HCT116 (cell line): Measurements from ENCODE around the gene NR2F6. TPM values are rescaled to one million over a fixed set of nuclear protein-coding genes. Genes with fewer than 3 reads are reported as not detected.

Experiments
- ATAC-seq: fragments of 200-7000 bp; cut with Tn5 transposase; 2 replicates; pipeline ENCODE4 v1.9.1; 2020; ENCODE audit warnings: mild to moderate bottlenecking, moderate library complexity
- BruUV-seq: library from RNA; stranded (reverse); fragments of 400-500 nt; replicated peaks from 2 replicates; lab custom pipeline; 2021; lab: Mats Ljungman, UMichigan
- CTCF ChIA-PET: fragments of 300-600 bp; sonication (Branson Sonifier 250); formaldehyde crosslinking; loops from one replicate; lab custom pipeline; 2021; ENCODE audit warnings: antibody characterized with exemption; lab: Charles Lee
- POLR2A ChIA-PET: fragments of 300-600, 350-600 bp; sonication (Branson Sonifier 250); formaldehyde crosslinking; loops from one replicate; lab custom pipeline; 2021; ENCODE audit warnings: antibody characterized with exemption; lab: Charles Lee
- RAD21 ChIA-PET, 2 experiments: fragments of 300-600 bp; sonication (Branson Sonifier 250); formaldehyde crosslinking; loops; one replicate each; lab custom pipeline; 2023; ENCODE audit warnings: low total read pairs in 2 of 2; ENCODE audit not compliant: uncharacterized antibody in 2 of 2, unreplicated experiment in 2 of 2, low non-redundant PET in 1 of 2; lab: Charles Lee
- DNase-seq: peaks from one replicate; pipeline ENCODE4 v3.0.0-alpha.2; 2010; ENCODE audit warnings: low read depth, low spot score
- H2AFZ ChIP-seq: fragments of 200-600 bp; shearing (Covaris generic), sonication (generic); 2 replicates; pipeline ENCODE4 v1.6.1; 2017; ENCODE audit warnings: low read depth, mixed run types, mixed read lengths, antibody characterized with exemption, low read length; ENCODE audit not compliant: poor library complexity, severe bottlenecking
- H3K27ac ChIP-seq: 2 replicates; pipeline ENCODE4 v1.5.1; 2012; ENCODE audit warnings: low read depth, low read length
- H3K27me3 ChIP-seq: fragments of 200-600 bp; sonication (generic); 2 replicates; pipeline ENCODE4 v1.6.1; 2016; ENCODE audit warnings: mixed run types, low read length, mixed read lengths; ENCODE audit not compliant: insufficient read depth
- H3K36me3 ChIP-seq, 2 experiments: fragments of 200-500 bp in 1 of 2; fragments of 200-600 bp in 1 of 2; sonication (Bioruptor generic) in 1 of 2; sonication (generic) in 1 of 2; 2 replicates each; pipeline versions ENCODE4 v1.5.1 to v1.6.1; 2014 to 2016; ENCODE audit warnings: low read length in 2 of 2, inconsistent platforms in 1 of 2, mixed read lengths in 1 of 2, mixed run types in 1 of 2; ENCODE audit not compliant: insufficient read depth in 2 of 2, control insufficient read depth in 1 of 2
- H3K4me1 ChIP-seq, 2 experiments: fragments of 200-600 bp in 1 of 2; sonication (generic) in 1 of 2; 2 replicates each; pipeline versions ENCODE4 v1.5.1 to v1.6.1; 2012 to 2017; ENCODE audit warnings: low read length in 2 of 2, inconsistent platforms in 1 of 2, mild to moderate bottlenecking in 1 of 2, mixed read lengths in 1 of 2, mixed run types in 1 of 2, moderate library complexity in 1 of 2; ENCODE audit not compliant: insufficient read depth in 2 of 2, control insufficient read depth in 1 of 2
- H3K4me2 ChIP-seq: fragments of 200-600 bp; sonication (generic); 2 replicates; pipeline ENCODE4 v1.6.1; 2017; ENCODE audit warnings: mixed run types, low read length, mixed read lengths
- H3K4me3 ChIP-seq, 2 experiments: fragments of 200-600 bp in 1 of 2; sonication (generic) in 1 of 2; replicated peaks in 1 of 2; 2 replicates each; pipeline ENCODE4 v1.5.1; 2011 to 2016; ENCODE audit warnings: low read length in 2 of 2, control low read depth in 1 of 2, low read depth in 1 of 2, mild to moderate bottlenecking in 1 of 2, mixed read lengths in 1 of 2, mixed run types in 1 of 2
- H3K79me2 ChIP-seq: fragments of 200-600 bp; sonication (generic); 2 replicates; pipeline ENCODE4 v1.6.1; 2017; ENCODE audit warnings: mild to moderate bottlenecking, mixed run types, low read length, moderate library complexity, mixed read lengths; ENCODE audit not compliant: insufficient read depth
- H3K9ac ChIP-seq: fragments of 200-600 bp; sonication (generic); 2 replicates; pipeline ENCODE4 v1.6.1; 2016; ENCODE audit warnings: low read length, mixed read lengths
- H3K9me2 ChIP-seq: fragments of 200-600 bp; sonication (generic), shearing (Covaris generic); 2 replicates; pipeline ENCODE4 v1.6.1; 2017; ENCODE audit warnings: mixed run types, mild to moderate bottlenecking, moderate library complexity; ENCODE audit not compliant: insufficient read depth
- H3K9me3 ChIP-seq, 2 experiments: fragments of 200-500 bp in 1 of 2; fragments of 200-600 bp in 1 of 2; sonication (Bioruptor generic) in 1 of 2; sonication (generic) in 1 of 2; 2 replicates each; pipeline ENCODE4 v1.6.1; 2014 to 2017; ENCODE audit warnings: low read length in 2 of 2, mixed read lengths in 2 of 2, inconsistent platforms in 1 of 2, low read depth in 1 of 2, mild to moderate bottlenecking in 1 of 2, mixed run types in 1 of 2, moderate library complexity in 1 of 2; ENCODE audit not compliant: control insufficient read depth in 1 of 2, insufficient read depth in 1 of 2
- H4K20me1 ChIP-seq: fragments of 200-600 bp; sonication (generic), shearing (Covaris generic); 2 replicates; pipeline ENCODE4 v1.6.1; 2017; ENCODE audit warnings: mixed run types, mild to moderate bottlenecking, moderate library complexity; ENCODE audit not compliant: insufficient read depth
- ATF3 ChIP-seq: IDR thresholded peaks from 2 replicates; pipeline ENCODE4 v1.6.1; 2012
- CBX3 ChIP-seq: IDR thresholded peaks from 2 replicates; pipeline ENCODE4 v1.6.1; 2012; ENCODE audit warnings: low read depth
- CEBPB ChIP-seq: IDR thresholded peaks from 2 replicates; pipeline ENCODE4 v1.6.1; 2012; ENCODE audit warnings: low read depth
- CTCF ChIP-seq, 3 experiments: fragments of 200-600 bp in 1 of 3; sonication (generic) in 1 of 3; IDR thresholded peaks in 2 of 3; conservative IDR thresholded peaks in 1 of 3; 2 replicates each; pipeline ENCODE4 v1.5.1; 2012 to 2017; ENCODE audit warnings: low read depth in 2 of 3, low read length in 2 of 3, antibody characterized with exemption in 1 of 3, borderline replicate concordance in 1 of 3, control low read depth in 1 of 3, mild to moderate bottlenecking in 1 of 3, mixed read lengths in 1 of 3, mixed run types in 1 of 3, moderate library complexity in 1 of 3; ENCODE audit not compliant: insufficient read depth in 1 of 3
- EGR1 ChIP-seq: IDR thresholded peaks from 2 replicates; pipeline ENCODE4 v1.6.1; 2012; ENCODE audit warnings: low read depth
- ELF1 ChIP-seq: IDR thresholded peaks from 2 replicates; pipeline ENCODE4 v1.6.1; 2012; ENCODE audit warnings: low read depth, borderline replicate concordance
- EZH2 ChIP-seq: fragments of 200-600 bp; sonication (generic); IDR thresholded peaks from 2 replicates; pipeline ENCODE4 v1.6.1; 2017; ENCODE audit warnings: antibody characterized with exemption, mixed run types
- EZH2phosphoT487 ChIP-seq: fragments of 200-600 bp; IDR thresholded peaks from 2 replicates; pipeline ENCODE4 v1.6.1; 2018; ENCODE audit warnings: antibody characterized with exemption, borderline replicate concordance
- FOSL1 ChIP-seq: IDR thresholded peaks from 2 replicates; pipeline ENCODE4 v1.6.1; 2012; ENCODE audit warnings: low read depth
- JUND ChIP-seq: IDR thresholded peaks from 2 replicates; pipeline ENCODE4 v1.6.1; 2012
- POLR2A ChIP-seq: IDR thresholded peaks from 2 replicates; pipeline ENCODE4 v1.7.0; 2011; ENCODE audit warnings: borderline replicate concordance; ENCODE audit not compliant: insufficient read depth, insufficient read length; ENCODE audit errors: extremely low read depth
- RAD21 ChIP-seq: IDR thresholded peaks from 2 replicates; pipeline ENCODE4 v1.6.1; 2012; ENCODE audit warnings: low read depth, mild to moderate bottlenecking
- REST ChIP-seq: IDR thresholded peaks from 2 replicates; pipeline ENCODE4 v1.6.1; 2012; ENCODE audit warnings: low read depth
- SIN3A ChIP-seq: IDR thresholded peaks from 2 replicates; pipeline ENCODE4 v1.6.1; 2012; ENCODE audit warnings: low read depth
- SP1 ChIP-seq: IDR thresholded peaks from 2 replicates; pipeline ENCODE4 v1.6.1; 2012; ENCODE audit warnings: low read depth
- ZFX ChIP-seq: fragments of 450-650 bp; IDR thresholded peaks from 2 replicates; pipeline ENCODE4 v1.6.1; 2017
- ZNF274 ChIP-seq: fragments of 200-500 bp; sonication (Bioruptor generic); IDR thresholded peaks from 2 replicates; pipeline ENCODE4 v1.6.1; 2014; ENCODE audit warnings: mild to moderate bottlenecking, low read depth, low read length, inconsistent platforms
- intact Hi-C: fragments of 100-400 bp; cut with micrococcal nuclease; formaldehyde crosslinking; loops from 2 replicates; pipeline ENCODE4 v1.10.0; 2022
- total RNA-seq: library from RNA; stranded (reverse); gene quantifications from one replicate; pipeline ENCODE4 v1.2.1, GENCODE V29; 2021; ENCODE audit not compliant: unreplicated experiment

NR2F6 gene
- total RNA-seq, 1 experiment from 2014 or later, result 88.0 TPM

- H3K27me3 ChIP-seq, result no peaks in the 10 kb centered on the region
- ChIA-PET POLR2A (interaction anchor here (1.1 to 3.8 kb wide), 2 partner anchors 10 to 14 kb away, joined by 3 to 29 read pairs; partner anchors contain the start of gene OCEL1), CTCF (no interaction called here), RAD21 (no interaction called here)
- H3K36me3 ChIP-seq, result peaks cover 8 to 16% of the 10 kb centered on the region in 2 experiments; a peak in 3 of 4 replicates
- H3K9me2 ChIP-seq, result no peaks in the 10 kb centered on the region
- ATAC-seq (no peak), DNase-seq (no peak)
- H3K79me2 ChIP-seq, result peaks cover 57% of the 10 kb centered on the region
- 0 out of 4 replicates have a peak overlapping the region, but pooled peaks of 1 of the 2 experiments have one; percentile 17 for H3K4me3 ChIP-seq
- peaks cover 13 to 27% of the 10 kb centered on the region in 2 experiments for H3K4me1 ChIP-seq
- BruUV-seq, result no TSS peak
- peak overlapping the region; percentile 36 for H3K9ac ChIP-seq
- peak overlapping the region; percentile 59 for H3K4me2 ChIP-seq
- peaks cover 7% of the 10 kb centered on the region; the same call in 1 of the 2 replicates for H4K20me1 ChIP-seq
- H2AFZ ChIP-seq, result no peak overlapping the region
- no peak for TF ChIP-seq RAD21
- no peak for TF ChIP-seq CBX3
- no peak for TF ChIP-seq ZFX
- no peak for TF ChIP-seq EZH2
- TF ChIP-seq POLR2A, result no peak
- no peak for TF ChIP-seq SP1
- TF ChIP-seq SIN3A, result no peak
- TF ChIP-seq ZNF274, result no peak
- TF ChIP-seq CTCF (IDR thresholded peaks at IDR 0.05 in 2 of 3, conservative IDR thresholded peaks at IDR 0.05 in 1 of 3; ENCODE audit: borderline replicate concordance in 1 of 3, insufficient read depth in 1 of 3, low read depth in 2 of 3, low read length in 2 of 3), result no peak
- no peak for TF ChIP-seq ELF1
- no peak for TF ChIP-seq JUND
- TF ChIP-seq EGR1, result no peak
- no peak for TF ChIP-seq FOSL1
- no peak for TF ChIP-seq ATF3
- no peak for TF ChIP-seq CEBPB
- TF ChIP-seq REST, result no peak
- no peak for TF ChIP-seq EZH2phosphoT487
- intact Hi-C loops, result no loop called here
- H3K9me3 ChIP-seq, result no peaks in the 10 kb centered on the region
- H3K27ac ChIP-seq, result peak overlapping the region; percentile 78
Measured at GRCh38 chr19:17236811-17237543, 8.7 kb downstream of the NR2F6 start.
